Measurements from ENCODE around the gene ZNF646. TPM values are rescaled to one million over a fixed set of nuclear protein-coding genes. Genes with fewer than 3 reads are reported as not detected.

The ZNF646 gene
- total RNA-seq, 1 donor from 2014 or later, result 11.6 TPM

DNA sequence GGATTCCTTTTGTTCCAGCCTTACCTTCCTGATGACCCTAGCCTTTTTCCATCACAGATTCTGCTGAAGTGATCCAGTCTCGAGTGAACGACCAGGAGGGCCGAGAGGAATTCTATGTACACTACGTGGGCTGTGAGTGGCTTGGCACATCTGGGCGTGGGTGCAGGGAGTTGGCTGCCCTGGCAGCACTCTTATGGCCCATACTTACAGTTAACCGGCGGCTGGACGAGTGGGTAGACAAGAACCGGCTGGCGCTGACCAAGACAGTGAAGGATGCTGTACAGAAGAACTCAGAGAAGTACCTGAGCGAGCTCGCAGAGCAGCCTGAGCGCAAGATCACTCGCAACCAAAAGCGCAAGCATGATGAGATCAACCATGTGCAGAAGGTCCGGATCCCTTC is 45.9 kb downstream of the ZNF646 start:
- TF ChIP-seq, protein P1, sequence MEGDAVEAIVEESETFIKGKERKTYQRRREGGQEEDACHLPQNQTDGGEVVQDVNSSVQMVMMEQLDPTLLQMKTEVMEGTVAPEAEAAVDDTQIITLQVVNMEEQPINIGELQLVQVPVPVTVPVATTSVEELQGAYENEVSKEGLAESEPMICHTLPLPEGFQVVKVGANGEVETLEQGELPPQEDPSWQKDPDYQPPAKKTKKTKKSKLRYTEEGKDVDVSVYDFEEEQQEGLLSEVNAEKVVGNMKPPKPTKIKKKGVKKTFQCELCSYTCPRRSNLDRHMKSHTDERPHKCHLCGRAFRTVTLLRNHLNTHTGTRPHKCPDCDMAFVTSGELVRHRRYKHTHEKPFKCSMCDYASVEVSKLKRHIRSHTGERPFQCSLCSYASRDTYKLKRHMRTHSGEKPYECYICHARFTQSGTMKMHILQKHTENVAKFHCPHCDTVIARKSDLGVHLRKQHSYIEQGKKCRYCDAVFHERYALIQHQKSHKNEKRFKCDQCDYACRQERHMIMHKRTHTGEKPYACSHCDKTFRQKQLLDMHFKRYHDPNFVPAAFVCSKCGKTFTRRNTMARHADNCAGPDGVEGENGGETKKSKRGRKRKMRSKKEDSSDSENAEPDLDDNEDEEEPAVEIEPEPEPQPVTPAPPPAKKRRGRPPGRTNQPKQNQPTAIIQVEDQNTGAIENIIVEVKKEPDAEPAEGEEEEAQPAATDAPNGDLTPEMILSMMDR (IDR thresholded peaks at IDR 0.05), result no peak
- intact Hi-C loops (cut with DNase I), result no loop called here
- DNase-seq (ENCODE audit: low spot score in 2 of 2), result no peak
- no peaks in the 10 kb centered on the region for H3K27me3 ChIP-seq
- peaks cover 29 to 55% of the 10 kb centered on the region in 2 donors for H3K36me3 ChIP-seq
- no peaks in the 10 kb centered on the region for H3K9me3 ChIP-seq
- peak overlapping the region in 1 of 2 donors; percentile 97 for H3K27ac ChIP-seq
- H3K4me3 ChIP-seq, result no peak overlapping the region
- peaks cover 0 to 13% of the 10 kb centered on the region in 2 donors for H3K4me1 ChIP-seq

DNA sequence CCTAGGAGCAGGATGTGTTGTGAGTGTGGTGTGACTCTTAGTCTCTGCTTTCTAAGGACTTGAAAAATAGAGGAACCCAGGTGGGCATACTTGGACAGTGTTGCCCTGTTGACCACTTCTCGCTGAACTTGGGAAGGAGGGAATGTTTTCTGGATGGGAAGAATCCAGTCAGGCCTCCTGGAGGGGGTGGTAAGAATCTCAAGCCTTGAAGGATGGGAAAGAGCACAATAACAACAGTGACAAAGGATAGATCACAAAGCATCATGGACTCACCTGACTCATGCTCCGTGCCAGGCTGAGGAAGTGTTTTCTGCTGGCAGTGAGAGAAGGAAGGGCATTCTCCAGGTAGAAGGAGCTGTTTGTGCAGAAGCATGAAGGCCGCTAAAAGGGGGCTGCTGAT is 51.6 kb downstream of the ZNF646 start:
- Histone ChIP-seq H3K4me3 (no peak overlapping the region), H3K9me3 (no peaks in the 10 kb centered on the region), H3K4me1 (no peaks in the 10 kb centered on the region), H3K27ac (no peak overlapping the region), H3K27me3 (no peaks in the 10 kb centered on the region), H3K36me3 (peaks cover 51 to 96% of the 10 kb centered on the region in 2 donors)
- intact Hi-C loops (cut with DNase I), result no loop called here
- no peak for DNase-seq (ENCODE audit: low spot score in 2 of 2)
- TF ChIP-seq, protein P1 (IDR thresholded peaks at IDR 0.05), result no peak

DNA sequence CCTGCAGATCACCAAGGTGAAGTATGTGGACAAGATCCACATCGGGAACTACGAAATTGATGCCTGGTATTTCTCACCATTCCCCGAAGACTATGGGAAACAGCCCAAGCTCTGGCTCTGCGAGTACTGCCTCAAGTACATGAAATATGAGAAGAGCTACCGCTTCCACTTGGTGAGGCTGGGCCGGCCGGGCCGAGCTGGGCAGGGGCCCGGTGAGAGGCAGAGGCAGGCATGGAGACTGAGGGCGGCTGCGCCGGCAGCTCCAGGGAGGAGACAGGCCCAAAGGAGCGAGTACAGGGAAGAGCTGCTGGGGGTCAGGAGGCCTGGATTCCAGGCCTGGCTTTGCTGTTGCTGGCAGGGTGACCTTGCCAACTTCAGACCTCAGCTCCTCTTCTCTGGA is 53.0 kb downstream of the ZNF646 start:
- no peaks in the 10 kb centered on the region for H3K27me3 ChIP-seq
- H3K4me1 ChIP-seq, result no peaks in the 10 kb centered on the region
- H3K4me3 ChIP-seq, result no peak overlapping the region
- peaks cover 50 to 95% of the 10 kb centered on the region in 2 donors for H3K36me3 ChIP-seq
- no peaks in the 10 kb centered on the region for H3K9me3 ChIP-seq
- H3K27ac ChIP-seq, result peak overlapping the region in 1 of 2 donors; percentile 67
- TF ChIP-seq, protein P1 (IDR thresholded peaks at IDR 0.05), result no peak
- intact Hi-C loops (cut with DNase I), result no loop called here
- no peak for DNase-seq (ENCODE audit: low spot score in 2 of 2)

DNA sequence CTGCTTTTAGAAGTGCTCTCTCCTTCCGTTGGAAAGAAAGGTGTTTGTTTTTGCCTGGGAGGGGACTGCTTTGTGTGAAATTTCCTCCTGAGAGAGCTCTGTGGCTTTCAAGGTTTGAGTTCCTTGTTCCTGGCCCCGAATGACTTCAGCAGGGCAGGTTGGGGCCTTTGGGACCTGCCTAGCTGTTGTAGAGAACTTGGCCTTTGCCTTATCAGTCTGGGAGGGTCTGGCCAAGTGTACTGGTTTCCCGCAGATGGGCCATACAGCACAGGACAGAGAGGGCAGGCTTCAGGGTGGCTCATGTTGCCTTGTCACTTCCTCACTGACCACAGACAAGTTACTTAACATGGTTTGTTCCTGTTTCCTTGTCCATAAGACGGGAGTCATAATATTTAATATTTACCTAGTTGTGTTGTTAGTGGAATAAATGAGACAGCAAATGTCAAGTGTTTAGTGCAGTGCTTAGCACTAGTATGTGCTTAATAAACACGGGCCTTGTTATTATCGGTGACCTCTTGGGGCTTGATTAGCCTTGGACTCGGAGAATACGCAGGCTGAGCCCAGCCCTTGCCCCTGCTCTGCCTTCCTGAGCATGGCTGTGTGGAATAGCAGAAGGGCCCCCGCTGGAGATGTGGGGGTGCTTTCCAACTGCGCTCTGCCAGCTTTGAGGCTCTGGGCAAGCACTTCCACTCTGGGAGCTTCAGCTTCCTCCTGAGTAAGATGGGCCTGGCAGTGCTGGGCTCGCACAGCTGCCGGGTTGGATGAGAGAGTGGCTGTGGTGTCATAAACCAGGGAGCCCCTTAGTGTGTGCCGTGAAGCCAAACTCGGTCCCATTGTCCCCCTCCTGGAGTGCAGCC is 54.7 kb downstream of the ZNF646 start:
- Histone ChIP-seq H3K27ac (peak overlapping the region; percentile 65 to 67), H3K36me3 (peaks cover 44 to 80% of the 10 kb centered on the region in 2 donors), H3K4me1 (no peaks in the 10 kb centered on the region), H3K9me3 (no peaks in the 10 kb centered on the region), H3K4me3 (no peak overlapping the region), H3K27me3 (no peaks in the 10 kb centered on the region)
- DNase-seq (ENCODE audit: low spot score in 2 of 2), result no peak
- TF ChIP-seq, protein P1 (IDR thresholded peaks at IDR 0.05), result no peak
- intact Hi-C loops (cut with DNase I), result no loop called here

DNA sequence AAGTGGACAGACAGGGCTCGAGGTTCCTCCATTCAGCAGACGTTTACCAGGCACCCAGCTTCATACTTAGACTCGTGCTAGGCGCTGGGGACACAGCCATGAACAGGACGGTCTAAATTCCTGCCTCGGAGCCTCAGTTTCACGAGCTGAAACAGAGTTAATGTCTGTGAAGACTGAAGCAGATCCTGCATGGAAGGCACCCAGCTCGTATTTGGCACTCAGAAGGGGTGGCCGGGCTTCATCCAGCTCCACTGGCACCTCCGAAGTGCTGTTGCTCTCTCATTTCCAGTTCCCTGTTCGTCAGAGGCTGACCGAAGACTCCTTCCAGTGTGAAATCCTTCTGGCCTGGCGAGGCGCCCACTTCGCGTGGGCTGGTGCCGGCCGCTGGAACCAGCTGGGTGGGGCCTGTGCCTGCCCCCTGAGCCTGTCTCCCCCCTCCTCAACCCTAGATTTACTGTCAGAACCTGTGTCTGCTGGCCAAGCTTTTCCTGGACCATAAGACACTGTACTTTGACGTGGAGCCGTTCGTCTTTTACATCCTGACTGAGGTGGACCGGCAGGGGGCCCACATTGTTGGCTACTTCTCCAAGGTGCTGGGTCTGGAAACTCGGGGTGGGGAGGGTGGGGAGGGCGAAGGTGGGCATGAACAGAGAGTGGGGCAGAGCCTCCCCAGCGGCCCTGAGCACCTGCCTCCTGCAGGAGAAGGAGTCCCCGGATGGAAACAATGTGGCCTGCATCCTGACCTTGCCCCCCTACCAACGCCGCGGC is 55.5 kb downstream of the ZNF646 start:
- TF ChIP-seq, protein P1 (IDR thresholded peaks at IDR 0.05), result no peak
- no peaks in the 10 kb centered on the region for H3K4me1 ChIP-seq
- DNase-seq (ENCODE audit: low spot score in 2 of 2), result no peak
- peaks cover 44 to 73% of the 10 kb centered on the region in 2 donors for H3K36me3 ChIP-seq
- no peak overlapping the region for H3K4me3 ChIP-seq
- no peaks in the 10 kb centered on the region for H3K27me3 ChIP-seq
- intact Hi-C loops (cut with DNase I), result no loop called here
- H3K27ac ChIP-seq, result peak overlapping the region; percentile 9 to 58
- no peaks in the 10 kb centered on the region for H3K9me3 ChIP-seq

Measured in ascending aorta (tissue), 2 donors.